Epithelial cell of esophagus (primary cell): Measurements from ENCODE around the gene TEX47.

Source experiments
- DNase-seq: peaks from one replicate; pipeline ENCODE4 v3.0.0; 2010; ENCODE audit warnings: low read depth
- H3K4me3 ChIP-seq: 2 replicates; pipeline ENCODE4 v1.5.1; 2011; ENCODE audit warnings: mild to moderate bottlenecking, low read length, control low read depth
- CTCF ChIP-seq: IDR thresholded peaks from 2 replicates; pipeline ENCODE4 v1.5.1; 2011; ENCODE audit warnings: low read depth, mild to moderate bottlenecking, low read length, control low read depth, inconsistent platforms; ENCODE audit not compliant: insufficient read depth; ENCODE audit errors: missing control alignments

The TEX47 gene

GRCh38 chr7:88795553-88795952, at the start of gene TEX47:
TEX47 (minus strand) TSS chr7:88795737; CDS start chr7:88794942, 795 bp downstream.
- peak; percentile 2 for DNase-seq
- no peak for TF ChIP-seq CTCF
- H3K4me3 ChIP-seq: no peak within 1 kb of the TSS

- H3K4me3 ChIP-seq: no peak overlapping the region
- TF ChIP-seq CTCF: no peak
- no peak for DNase-seq
Measured at GRCh38 chr7:88845091-88845490, 49.6 kb upstream of the TEX47 start.

- no peak for DNase-seq
- H3K4me3 ChIP-seq: no peak overlapping the region
- TF ChIP-seq CTCF: no peak
Measured at GRCh38 chr7:88842201-88842600, 46.7 kb upstream of the TEX47 start.

- peak; percentile 53 for TF ChIP-seq CTCF
- DNase-seq: peak; percentile 45
Measured at GRCh38 chr7:88835147-88835728, 39.7 kb upstream of the TEX47 start.

GRCh38 chr7:88826222-88826621, 30.7 kb upstream of the TEX47 start:
- no peak for DNase-seq
- TF ChIP-seq CTCF: no peak
- H3K4me3 ChIP-seq: no peak overlapping the region

More at GRCh38 chr7:88835147-88835728, 39.7 kb upstream of the TEX47 start:
- no peak overlapping the region for H3K4me3 ChIP-seq

GRCh38 chr7:88818552-88818951, 23.0 kb upstream of the TEX47 start:
- no peak for TF ChIP-seq CTCF
- no peak overlapping the region for H3K4me3 ChIP-seq
- no peak for DNase-seq
